Gastrocnemius medialis (tissue), 4 donors: ENCODE results near the gene MTAP. TPM values are rescaled to one million over a fixed set of nuclear protein-coding genes. Genes with fewer than 3 reads are reported as not detected.

ENCODE experiments used
- ATAC-seq, 2 donors: fragments of 150-250 bp; one replicate each; pipeline ENCODE4 v1.9.1; 2016
- DNase-seq, 2 donors: peaks; one replicate each; pipeline ENCODE4 v3.0.0-alpha.2; 2019
- H3K27ac ChIP-seq, 4 donors: fragments of 200-600 bp; sonication (generic); 1 replicate in 1 of 4; 2 replicates in 3 of 4; pipeline ENCODE4 v1.5.1; 2016 to 2018; ENCODE audit warnings: mild to moderate bottlenecking in 2 of 4, moderate library complexity in 1 of 4
- H3K27me3 ChIP-seq, 3 donors: fragments of 200-600 bp; sonication (generic) in 2 of 3; 1 replicate in 1 of 3; 2 replicates in 2 of 3; pipeline versions ENCODE4 v1.5.1 to v1.6.0; 2016 to 2019; ENCODE audit warnings: mild to moderate bottlenecking in 1 of 3, moderate library complexity in 1 of 3
- H3K36me3 ChIP-seq, 2 donors: fragments of 200-600 bp; sonication (generic) in 1 of 2; one replicate each; pipeline ENCODE4 v1.5.1; 2017 to 2018
- H3K4me1 ChIP-seq, 2 donors: fragments of 200-600 bp; sonication (generic) in 1 of 2; one replicate each; pipeline ENCODE4 v1.5.1; 2016 to 2017; ENCODE audit warnings: mild to moderate bottlenecking in 2 of 2
- H3K4me3 ChIP-seq, 4 donors: fragments of 200-600 bp; sonication (generic) in 3 of 4; 1 replicate in 1 of 4; 2 replicates in 3 of 4; pipeline ENCODE4 v1.5.1; 2016 to 2019; ENCODE audit warnings: mild to moderate bottlenecking in 2 of 4
- H3K9me3 ChIP-seq, 3 donors: fragments of 200-600 bp; sonication (generic) in 2 of 3; 1 replicate in 1 of 3; 2 replicates in 2 of 3; pipeline ENCODE4 v1.5.1; 2016 to 2019
- CTCF ChIP-seq, 5 experiments: fragments of 450-650 bp in 3 of 5; fragments of 200-600 bp in 2 of 5; sonication (generic) in 2 of 5; IDR thresholded peaks in 4 of 5; conservative IDR thresholded peaks in 1 of 5; 1 replicate in 4 of 5; 2 replicates in 1 of 5; pipeline ENCODE4 v1.5.1; 2016 to 2019; ENCODE audit warnings: antibody characterized with exemption in 5 of 5, mild to moderate bottlenecking in 3 of 5, moderate library complexity in 3 of 5
- POLR2A ChIP-seq, 2 donors: fragments of 450-650 bp; IDR thresholded peaks; one replicate each; pipeline ENCODE4 v1.6.1; 2017; ENCODE audit warnings: antibody characterized with exemption in 2 of 2, mild to moderate bottlenecking in 2 of 2, moderate library complexity in 2 of 2
- in situ Hi-C, 4 donors: fragments of 200-750 bp; cut with MboI; loops; one replicate each; pipeline versions ENCODE4 v1.15.0 to v1.8.0; 2017; ENCODE audit warnings: low sequenced_read_pairs in 4 of 4
- intact Hi-C: fragments of 100-400 bp; cut with DNase I; formaldehyde crosslinking; loops from one replicate; pipeline ENCODE4 v1.15.1; 2023; ENCODE audit warnings: low total_unique reads
- total RNA-seq, 4 donors: library from RNA; depleted of rRNA; stranded (reverse); fragments of >200 nt; gene quantifications; one replicate each; pipeline versions ENCODE4 v1.1.0 to v1.2.3, GENCODE V29; 2016

The MTAP gene
- total RNA-seq, 4 donors from 2014 or later = 6.2 to 11.0 (median 9.4) TPM

- Histone ChIP-seq H3K4me3 (no peak overlapping the region), H3K27ac (no peak overlapping the region), H3K36me3 (peaks cover 2 to 24% of the 10 kb centered on the region in 2 donors), H3K27me3 (no peaks in the 10 kb centered on the region), H3K9me3 (no peaks in the 10 kb centered on the region), H3K4me1 (peaks cover 8 to 24% of the 10 kb centered on the region in 2 donors)
- in situ Hi-C loops (no loop called here), intact Hi-C loops (no loop called here)
- no peak for ATAC-seq
- no peak for DNase-seq
- TF ChIP-seq POLR2A (IDR thresholded peaks at IDR 0.05) = no peak
- no peak for TF ChIP-seq CTCF (IDR thresholded peaks at IDR 0.05 in 4 of 5, conservative IDR thresholded peaks at IDR 0.05 in 1 of 5)
These were observed 38.2 kb downstream of the MTAP start for GRCh38 chr9:21840647-21841046.

GRCh38 chr9:21841133-21841532 lies 38.7 kb downstream of the MTAP start:
- peaks cover 2 to 24% of the 10 kb centered on the region in 2 donors for H3K36me3 ChIP-seq

GRCh38 chr9:21848615-21849014 lies 46.2 kb downstream of the MTAP start:
- Histone ChIP-seq H3K4me1 (no peaks in the 10 kb centered on the region), H3K27ac (no peak overlapping the region), H3K9me3 (peaks cover 0 to 9% (median 0%) of the 10 kb centered on the region in 3 donors), H3K4me3 (no peak overlapping the region), H3K27me3 (no peaks in the 10 kb centered on the region), H3K36me3 (no peaks in the 10 kb centered on the region)
- intact Hi-C loops = no loop called here
- in situ Hi-C loops = no loop called here
- DNase-seq = no peak
- TF ChIP-seq CTCF (IDR thresholded peaks at IDR 0.05 in 4 of 5, conservative IDR thresholded peaks at IDR 0.05 in 1 of 5) (no peak), POLR2A (IDR thresholded peaks at IDR 0.05) (no peak)
- no peak for ATAC-seq

More at GRCh38 chr9:21841133-21841532, 38.7 kb downstream of the MTAP start:
- no peak for TF ChIP-seq CTCF (IDR thresholded peaks at IDR 0.05 in 4 of 5, conservative IDR thresholded peaks at IDR 0.05 in 1 of 5)
- TF ChIP-seq POLR2A (IDR thresholded peaks at IDR 0.05) = no peak
- in situ Hi-C loops = no loop called here
- Histone ChIP-seq H3K9me3 (peaks cover 0 to 4% (median 0%) of the 10 kb centered on the region in 3 donors), H3K4me1 (peaks cover 8 to 20% of the 10 kb centered on the region in 2 donors), H3K27me3 (no peaks in the 10 kb centered on the region), H3K27ac (no peak overlapping the region), H3K4me3 (no peak overlapping the region)
- intact Hi-C loops = no loop called here
- DNase-seq = no peak
- no peak for ATAC-seq

GRCh38 chr9:21852754-21853153 lies 50.3 kb downstream of the MTAP start:
- H3K36me3 ChIP-seq = peaks cover 0 to 16% of the 10 kb centered on the region in 2 donors
- H3K9me3 ChIP-seq = no peaks in the 10 kb centered on the region
- H3K4me1 ChIP-seq = no peaks in the 10 kb centered on the region
- H3K4me3 ChIP-seq = no peak overlapping the region
- TF ChIP-seq POLR2A (IDR thresholded peaks at IDR 0.05) (no peak), CTCF (IDR thresholded peaks at IDR 0.05 in 4 of 5, conservative IDR thresholded peaks at IDR 0.05 in 1 of 5) (no peak)
- no peak for DNase-seq
- no peak for ATAC-seq
- H3K27ac ChIP-seq = no peak overlapping the region
- in situ Hi-C loops = no loop called here
- intact Hi-C loops = no loop called here
- H3K27me3 ChIP-seq = no peaks in the 10 kb centered on the region

- DNase-seq (no peak), ATAC-seq (no peak)
- no peaks in the 10 kb centered on the region for H3K9me3 ChIP-seq
- H3K4me3 ChIP-seq = no peak overlapping the region
- intact Hi-C loops = no loop called here
- H3K27ac ChIP-seq = no peak overlapping the region
- H3K4me1 ChIP-seq = no peaks in the 10 kb centered on the region
- no peaks in the 10 kb centered on the region for H3K27me3 ChIP-seq
- H3K36me3 ChIP-seq = peaks cover 0 to 16% of the 10 kb centered on the region in 2 donors
- TF ChIP-seq CTCF (IDR thresholded peaks at IDR 0.05 in 4 of 5, conservative IDR thresholded peaks at IDR 0.05 in 1 of 5) (no peak), POLR2A (IDR thresholded peaks at IDR 0.05) (no peak)
- in situ Hi-C loops = no loop called here
These were observed 51.0 kb downstream of the MTAP start for GRCh38 chr9:21853414-21853813.
